ENCODE data around the gene HMX1.

GRCh38 chr4:8864912-8865680, 6.5 kb downstream of the HMX1 start:
- TF ChIP-seq, protein P1, sequence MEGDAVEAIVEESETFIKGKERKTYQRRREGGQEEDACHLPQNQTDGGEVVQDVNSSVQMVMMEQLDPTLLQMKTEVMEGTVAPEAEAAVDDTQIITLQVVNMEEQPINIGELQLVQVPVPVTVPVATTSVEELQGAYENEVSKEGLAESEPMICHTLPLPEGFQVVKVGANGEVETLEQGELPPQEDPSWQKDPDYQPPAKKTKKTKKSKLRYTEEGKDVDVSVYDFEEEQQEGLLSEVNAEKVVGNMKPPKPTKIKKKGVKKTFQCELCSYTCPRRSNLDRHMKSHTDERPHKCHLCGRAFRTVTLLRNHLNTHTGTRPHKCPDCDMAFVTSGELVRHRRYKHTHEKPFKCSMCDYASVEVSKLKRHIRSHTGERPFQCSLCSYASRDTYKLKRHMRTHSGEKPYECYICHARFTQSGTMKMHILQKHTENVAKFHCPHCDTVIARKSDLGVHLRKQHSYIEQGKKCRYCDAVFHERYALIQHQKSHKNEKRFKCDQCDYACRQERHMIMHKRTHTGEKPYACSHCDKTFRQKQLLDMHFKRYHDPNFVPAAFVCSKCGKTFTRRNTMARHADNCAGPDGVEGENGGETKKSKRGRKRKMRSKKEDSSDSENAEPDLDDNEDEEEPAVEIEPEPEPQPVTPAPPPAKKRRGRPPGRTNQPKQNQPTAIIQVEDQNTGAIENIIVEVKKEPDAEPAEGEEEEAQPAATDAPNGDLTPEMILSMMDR (IDR thresholded peaks at IDR 0.05), result no peak
- no peak for TF ChIP-seq POLR2AphosphoS5 (IDR thresholded peaks at IDR 0.05)

Data from breast epithelium (tissue), 3 donors.